HG02943 (cell line): ENCODE results near the gene AKR7A3.
"Not testable (repeated sequence)": the region's sequence is repeated elsewhere in the genome, so short reads cannot be mapped to it uniquely, and the experiment has no call there.

Experiments used
- ATAC-seq: cut with Tn5 transposase; IDR thresholded peaks from one replicate; pipeline ENCODE4 v1.9.1; 2021; ENCODE audit warnings: mild to moderate bottlenecking, low read depth, moderate library complexity; ENCODE audit not compliant: unreplicated experiment

AKR7A3 gene

GRCh38 chr1:19300211-19300610 lies 11.6 kb upstream of the AKR7A3 start:
- ATAC-seq, result no peak

- no peak for ATAC-seq
Measured at GRCh38 chr1:19294638-19295037, 6.1 kb upstream of the AKR7A3 start.

- no peak for ATAC-seq
Measured at GRCh38 chr1:19289244-19289643, 674 bp upstream of the AKR7A3 start.

GRCh38 chr1:19287436-19288185 lies 959 bp downstream of the AKR7A3 start:
- no peak for ATAC-seq

GRCh38 chr1:19285807-19286206 lies 2.8 kb downstream of the AKR7A3 start:
- not testable (repeated sequence) for ATAC-seq

GRCh38 chr1:19285366-19285765 lies 3.2 kb downstream of the AKR7A3 start:
- ATAC-seq, result not testable (repeated sequence)

GRCh38 chr1:19284881-19285280 lies 3.7 kb downstream of the AKR7A3 start:
- ATAC-seq, result no peak

GRCh38 chr1:19283891-19284290 lies 4.7 kb downstream of the AKR7A3 start:
- no peak for ATAC-seq

GRCh38 chr1:19274636-19275035 lies 13.9 kb downstream of the AKR7A3 start:
- ATAC-seq, result no peak

- not testable (repeated sequence) for ATAC-seq
Measured at GRCh38 chr1:19273844-19274531, 14.6 kb downstream of the AKR7A3 start.

- no peak for ATAC-seq
Measured at GRCh38 chr1:19273106-19273843, 15.3 kb downstream of the AKR7A3 start.

GRCh38 chr1:19272064-19272463 lies 16.5 kb downstream of the AKR7A3 start:
- ATAC-seq, result no peak

- not testable (repeated sequence) for ATAC-seq
Measured at GRCh38 chr1:19270343-19270730, 18.2 kb downstream of the AKR7A3 start.

GRCh38 chr1:19269427-19270342 lies 18.9 kb downstream of the AKR7A3 start:
- not testable (repeated sequence) for ATAC-seq

- ATAC-seq, result no peak
Measured at GRCh38 chr1:19268445-19268844, 20.1 kb downstream of the AKR7A3 start.

GRCh38 chr1:19262744-19263143 lies 25.8 kb downstream of the AKR7A3 start:
- ATAC-seq, result no peak

GRCh38 chr1:19262047-19262446 lies 26.5 kb downstream of the AKR7A3 start:
- no peak for ATAC-seq

GRCh38 chr1:19260211-19261138 lies 28.1 kb downstream of the AKR7A3 start:
- no peak for ATAC-seq

- no peak for ATAC-seq
Measured at GRCh38 chr1:19258353-19258752, 30.2 kb downstream of the AKR7A3 start.
